SHP77 treated with DMSO at 0.1 percent for 48 hours (cell line): ENCODE data around the gene WDSUB1.

Experiments used
- DNase-seq: peaks from one replicate; lab custom pipeline; 2025; lab: John Stamatoyannopoulos, UW

The WDSUB1 gene, protein sequence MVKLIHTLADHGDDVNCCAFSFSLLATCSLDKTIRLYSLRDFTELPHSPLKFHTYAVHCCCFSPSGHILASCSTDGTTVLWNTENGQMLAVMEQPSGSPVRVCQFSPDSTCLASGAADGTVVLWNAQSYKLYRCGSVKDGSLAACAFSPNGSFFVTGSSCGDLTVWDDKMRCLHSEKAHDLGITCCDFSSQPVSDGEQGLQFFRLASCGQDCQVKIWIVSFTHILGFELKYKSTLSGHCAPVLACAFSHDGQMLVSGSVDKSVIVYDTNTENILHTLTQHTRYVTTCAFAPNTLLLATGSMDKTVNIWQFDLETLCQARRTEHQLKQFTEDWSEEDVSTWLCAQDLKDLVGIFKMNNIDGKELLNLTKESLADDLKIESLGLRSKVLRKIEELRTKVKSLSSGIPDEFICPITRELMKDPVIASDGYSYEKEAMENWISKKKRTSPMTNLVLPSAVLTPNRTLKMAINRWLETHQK

GRCh38 chr2:159285929-159286708, at the start of gene WDSUB1:
Gene WDSUB1, minus strand, starts transcription at chr2:159286703. Its CDS starts 3,634 bp downstream, at chr2:159283069.
- no peak for DNase-seq

DNA sequence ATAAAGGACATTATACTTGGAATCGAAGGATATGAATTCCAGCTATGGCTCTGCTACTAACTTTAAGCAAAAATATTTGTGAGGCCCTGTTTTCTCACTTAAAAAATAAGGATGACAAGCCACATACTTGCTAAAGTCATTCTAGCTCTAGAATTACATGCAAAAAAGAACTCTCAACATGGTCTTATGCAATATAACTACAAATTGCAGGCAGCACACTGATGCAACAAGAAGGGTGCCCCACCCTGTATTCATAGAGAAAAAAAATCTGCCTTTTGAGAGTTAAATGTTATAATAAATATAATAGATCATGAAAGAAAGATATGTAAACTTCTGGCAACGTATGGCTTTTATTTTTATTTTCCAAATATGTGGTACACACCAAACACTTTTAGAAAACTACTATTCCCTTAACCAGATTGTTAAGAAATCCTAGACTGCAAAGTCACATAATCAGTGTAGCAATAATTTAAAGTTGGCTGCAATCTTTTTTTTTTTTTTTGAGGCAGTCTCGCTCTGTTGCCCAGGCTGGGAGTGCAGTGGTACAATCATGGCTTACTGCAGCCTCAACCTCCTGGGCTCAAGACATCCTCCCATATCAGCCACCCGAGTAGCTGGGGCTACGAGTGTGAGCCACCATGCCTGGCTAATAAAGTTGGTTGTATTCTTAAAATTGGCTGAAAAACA, 40.2 kb upstream of the WDSUB1 start:
- DNase-seq: no peak

DNA sequence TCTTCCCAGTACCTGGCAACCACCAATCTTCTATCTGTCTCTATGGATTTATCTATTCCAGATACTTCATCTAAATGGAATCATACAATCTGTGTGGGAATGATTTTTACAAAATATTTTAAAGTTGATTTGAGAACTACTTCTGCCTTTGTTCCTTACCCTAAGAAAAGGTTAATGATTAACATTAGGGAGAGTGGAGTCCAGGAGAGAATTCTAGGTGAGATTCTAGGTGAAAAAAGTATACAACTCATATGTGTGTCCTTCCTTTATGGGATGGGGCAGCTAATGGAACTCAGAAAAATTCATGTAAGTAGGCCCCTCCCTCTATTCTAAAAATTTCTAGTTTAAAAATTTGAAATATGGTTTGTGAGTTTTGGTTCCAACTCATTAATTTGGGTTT, 35.9 kb upstream of the WDSUB1 start:
- no peak for DNase-seq

GRCh38 chr2:159317392-159318088, 31.0 kb upstream of the WDSUB1 start:
- DNase-seq: no peak

DNA sequence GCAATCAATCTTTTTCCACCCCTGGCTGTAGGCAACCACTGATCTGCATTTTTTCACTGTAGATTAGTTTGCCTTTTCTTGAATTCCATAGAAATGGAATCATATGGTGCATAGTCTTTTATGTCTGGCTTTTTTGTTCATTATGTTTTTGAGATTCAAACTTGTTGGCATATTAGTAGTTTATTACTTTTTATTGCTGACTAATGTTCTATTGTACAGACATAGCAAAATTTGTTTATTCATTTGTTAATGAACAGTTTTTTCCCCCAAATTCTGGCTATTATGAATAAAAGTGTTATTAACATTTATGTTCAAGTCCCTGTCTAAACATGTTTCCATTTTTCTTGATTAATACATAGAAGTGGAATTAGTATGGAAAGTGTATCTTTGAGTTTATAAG, 21.4 kb upstream of the WDSUB1 start:
- no peak for DNase-seq

GRCh38 chr2:159300586-159300985, 14.1 kb upstream of the WDSUB1 start:
- DNase-seq: no peak

- DNase-seq: no peak
Observed at GRCh38 chr2:159298967-159299366, 12.5 kb upstream of the WDSUB1 start.

DNA sequence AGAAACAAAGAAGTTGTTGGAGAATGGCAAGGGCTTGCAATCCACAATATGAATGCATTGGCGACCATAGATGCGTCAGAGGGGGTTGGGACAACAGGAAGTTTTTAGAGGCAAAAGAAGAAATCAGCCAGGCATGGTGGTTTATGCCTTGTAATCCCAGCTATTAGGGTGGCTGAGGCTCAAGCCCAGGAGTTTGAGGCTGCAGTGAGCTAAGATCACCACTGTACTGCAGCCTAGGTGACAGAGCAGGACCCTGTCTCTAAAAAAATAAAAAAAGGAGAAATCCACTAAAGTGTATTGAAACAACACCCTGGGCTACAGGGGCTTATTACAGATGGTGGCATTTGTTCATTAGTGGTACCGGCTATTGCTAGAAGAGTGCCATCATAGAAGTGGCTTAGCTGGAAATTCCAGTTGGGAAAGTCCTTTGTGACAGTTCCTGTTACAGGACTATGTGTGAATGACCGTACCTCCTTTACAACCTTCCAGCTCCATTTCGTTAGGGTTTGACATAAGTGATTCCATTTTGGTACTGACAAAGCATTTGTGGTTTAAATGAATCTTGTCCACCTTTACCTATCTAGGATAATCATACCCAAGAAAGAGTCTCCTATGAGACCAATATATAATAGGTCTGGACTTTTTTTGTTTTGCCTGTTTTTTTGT, 10.7 kb upstream of the WDSUB1 start:
- no peak for DNase-seq

DNA sequence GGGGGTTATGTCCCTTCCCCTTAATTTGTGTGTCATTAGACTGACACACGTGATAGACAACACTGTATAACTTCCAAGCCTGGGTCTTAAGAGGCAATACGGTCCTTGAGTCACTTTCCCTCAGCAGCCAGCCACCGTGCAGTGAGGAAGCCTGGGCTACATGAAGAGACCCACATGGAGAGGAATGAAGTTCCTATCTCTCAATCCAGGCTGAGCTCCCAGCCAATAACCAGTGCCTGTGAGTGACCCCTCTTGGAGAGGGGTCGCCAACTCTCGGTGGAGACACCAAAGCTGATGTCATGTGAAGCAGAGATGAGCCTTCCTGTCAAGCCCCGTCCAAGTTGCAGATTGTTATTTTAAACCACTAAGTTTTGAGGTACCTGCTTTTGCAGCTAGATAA, 5.7 kb upstream of the WDSUB1 start:
- no peak for DNase-seq

DNA sequence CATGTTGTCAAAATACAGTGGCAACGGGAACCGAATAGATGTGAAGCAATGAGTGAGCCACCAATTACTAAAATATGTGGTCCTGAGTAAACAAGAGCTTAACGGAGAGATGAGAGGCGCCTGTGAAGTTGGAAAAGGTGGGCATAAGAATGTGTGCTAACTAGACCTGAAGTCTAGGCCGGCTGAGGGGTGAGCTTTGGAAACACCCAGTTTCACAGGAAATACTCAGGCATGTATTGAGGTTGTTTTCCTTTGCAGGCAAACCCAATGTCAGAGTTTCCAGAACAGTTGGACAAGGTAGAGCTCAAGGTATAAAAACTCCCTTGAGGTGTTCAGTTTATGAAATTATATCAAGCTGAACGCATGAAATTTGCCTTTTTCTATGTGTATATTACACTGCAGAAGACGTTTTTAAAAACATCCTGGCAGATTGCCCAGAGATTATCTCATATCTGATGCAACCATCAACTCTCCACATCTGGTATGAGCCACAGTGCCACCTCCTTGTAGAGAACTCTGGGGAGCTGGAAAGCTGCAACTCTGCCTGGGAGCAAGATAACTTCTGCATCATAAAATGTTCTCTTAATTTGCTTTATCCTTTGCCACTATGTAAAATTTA, 3.9 kb upstream of the WDSUB1 start:
- DNase-seq: peak; percentile 14

- DNase-seq: no peak
Observed at GRCh38 chr2:159287733-159288132, 1.2 kb upstream of the WDSUB1 start.

GRCh38 chr2:159286709-159287441, 372 bp upstream of the WDSUB1 start:
- peak; percentile 57 for DNase-seq

DNA sequence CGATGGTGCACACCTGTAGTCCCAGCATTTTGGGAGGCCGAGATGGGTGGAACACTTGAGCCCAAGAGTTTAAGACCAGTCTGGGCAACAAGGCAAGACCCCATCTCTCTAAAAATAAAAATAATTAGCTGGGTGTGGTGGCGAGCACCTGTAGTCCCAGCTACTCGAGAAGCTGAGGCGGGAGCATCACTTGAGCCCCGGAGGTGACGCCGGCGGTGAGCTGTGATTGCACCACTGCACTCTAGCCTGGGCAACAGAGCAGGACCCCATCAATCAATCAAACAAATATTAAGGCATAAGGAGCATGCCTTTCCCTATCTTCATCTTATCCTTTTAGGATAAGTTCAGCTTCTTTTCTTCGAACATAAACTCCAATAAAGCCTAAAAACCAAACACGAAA, 1.1 kb downstream of the WDSUB1 start:
- no peak for DNase-seq

DNA sequence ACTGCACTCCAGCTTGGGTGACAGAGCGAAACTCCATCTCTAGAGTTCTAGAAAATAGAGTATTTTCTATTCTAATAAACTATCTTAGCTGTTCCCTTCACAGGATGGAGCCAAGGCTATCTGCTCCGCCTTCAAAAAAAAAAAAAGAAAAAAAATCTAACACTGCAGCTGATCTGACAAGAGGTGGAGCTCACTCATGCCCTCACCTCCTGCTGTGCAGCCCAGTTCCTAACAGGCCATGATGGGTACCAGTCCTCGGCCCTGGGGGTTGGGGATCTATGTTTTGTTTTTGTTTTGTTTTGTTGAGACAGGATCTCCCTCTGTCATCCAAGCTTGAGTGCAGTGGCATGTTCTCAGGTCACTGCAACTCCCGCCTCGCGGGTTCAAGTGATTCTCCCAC, 3.0 kb downstream of the WDSUB1 start:
- DNase-seq: no peak

DNA sequence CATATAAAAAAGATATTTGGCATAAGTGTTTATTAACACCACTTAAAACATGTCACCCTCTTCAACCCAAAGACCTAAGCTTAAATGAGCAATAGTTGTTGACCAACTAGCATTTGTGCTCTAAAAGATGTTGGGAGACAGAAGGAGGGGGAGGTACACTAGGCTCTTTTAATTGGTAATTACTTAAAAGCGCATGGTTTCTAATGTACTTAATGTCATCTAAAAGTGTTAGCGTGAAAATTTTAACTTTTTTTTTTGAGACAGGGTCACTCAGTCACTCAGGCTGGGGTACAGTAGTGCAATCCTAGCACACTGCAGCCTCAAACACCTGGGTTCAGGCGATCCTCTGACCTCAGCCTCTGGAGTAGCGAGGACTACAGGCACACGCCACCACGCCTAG, 5.5 kb downstream of the WDSUB1 start:
- no peak for DNase-seq

GRCh38 chr2:159279700-159280099, 6.8 kb downstream of the WDSUB1 start:
- DNase-seq: no peak

DNA sequence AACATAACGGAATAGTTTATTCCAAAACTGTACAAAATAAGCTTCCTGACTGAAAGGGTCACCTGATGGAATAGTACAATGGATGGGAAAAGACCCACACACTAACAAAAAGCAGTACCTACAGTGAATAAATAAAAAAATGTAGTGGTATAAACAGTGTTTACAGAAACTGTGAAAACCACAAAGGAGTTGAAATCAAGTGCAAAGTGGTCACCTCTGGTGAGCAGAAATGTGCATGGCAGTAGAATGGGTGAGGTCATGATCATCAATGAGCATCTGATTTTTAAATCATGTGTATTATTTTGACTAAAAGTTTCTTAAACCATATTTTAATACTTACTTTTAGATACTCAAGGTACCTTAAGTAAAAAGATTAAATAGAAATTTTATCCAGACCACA, 11.4 kb downstream of the WDSUB1 start:
- no peak for DNase-seq

DNA sequence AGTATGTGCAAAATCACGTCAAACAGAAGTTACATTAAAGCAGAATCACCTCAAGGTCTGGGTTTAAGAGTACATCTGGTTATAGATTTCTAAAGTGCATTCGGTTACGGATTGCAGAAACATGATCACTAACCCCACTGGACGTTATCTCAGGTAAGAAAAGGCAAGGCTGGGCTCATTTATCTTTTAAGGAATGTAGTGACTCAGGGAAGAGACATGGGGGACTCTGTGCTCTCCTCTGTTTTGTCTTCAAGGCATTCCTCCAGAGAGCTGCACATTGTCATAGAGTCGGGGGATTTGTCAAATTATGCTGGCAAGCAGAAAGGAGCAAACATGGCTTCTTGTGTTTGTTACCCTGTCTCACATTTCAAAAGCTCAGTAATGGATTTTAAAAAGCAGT, 14.3 kb downstream of the WDSUB1 start:
- no peak for DNase-seq

- no peak for DNase-seq
Observed at GRCh38 chr2:159270744-159271379, 15.6 kb downstream of the WDSUB1 start.

- DNase-seq: no peak
Observed at GRCh38 chr2:159267921-159268320, 18.6 kb downstream of the WDSUB1 start.
